GM18858 (cell line): Measurements from ENCODE around the gene FOXA2.

Experiments
- ATAC-seq: cut with Tn5 transposase; IDR thresholded peaks from one replicate; pipeline ENCODE4 v1.9.1; 2021; ENCODE audit not compliant: unreplicated experiment

Gene FOXA2

DNA sequence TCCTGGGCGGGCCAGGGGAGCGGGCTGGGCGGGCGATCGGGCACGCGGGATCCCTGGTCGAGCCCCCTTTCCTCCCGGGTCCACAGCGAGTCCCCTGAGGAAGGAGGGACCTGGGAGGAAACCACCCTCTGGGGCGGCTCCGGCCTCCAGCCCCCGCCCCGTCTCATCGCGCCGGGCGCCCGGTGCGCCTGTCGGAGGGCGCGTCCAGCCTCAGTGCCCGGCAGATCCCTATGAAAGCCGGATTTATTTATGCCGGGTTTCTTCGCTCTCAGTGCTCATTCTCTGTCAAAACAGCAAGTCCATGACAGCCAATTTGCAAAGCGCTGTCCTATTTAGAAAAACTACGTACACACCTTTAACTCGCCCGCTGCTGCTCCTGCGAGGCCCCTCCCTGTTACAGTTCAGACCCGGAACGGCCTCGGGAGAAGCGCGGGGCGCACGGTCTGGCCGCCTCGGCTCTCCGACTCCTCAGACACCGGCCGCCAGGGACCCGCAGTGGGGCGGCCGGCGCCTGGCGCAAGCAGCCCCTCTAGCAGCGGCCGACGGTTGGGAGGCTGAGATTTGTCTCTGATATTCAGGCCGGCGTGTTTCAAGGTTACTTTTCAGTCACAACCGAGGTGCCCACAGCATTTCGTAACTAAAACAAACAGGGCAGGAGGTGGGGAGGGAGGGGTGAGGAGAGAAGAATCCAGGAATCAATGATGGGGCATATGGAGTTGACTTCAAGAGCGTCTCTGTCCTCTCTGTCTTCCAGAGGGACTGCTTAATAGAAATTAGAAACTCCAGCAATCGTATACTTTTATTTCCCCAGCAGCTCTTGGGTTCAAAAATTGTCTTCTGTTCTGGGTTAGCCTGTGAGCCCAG, 782 bp upstream of the FOXA2 start:
- no peak for ATAC-seq

DNA sequence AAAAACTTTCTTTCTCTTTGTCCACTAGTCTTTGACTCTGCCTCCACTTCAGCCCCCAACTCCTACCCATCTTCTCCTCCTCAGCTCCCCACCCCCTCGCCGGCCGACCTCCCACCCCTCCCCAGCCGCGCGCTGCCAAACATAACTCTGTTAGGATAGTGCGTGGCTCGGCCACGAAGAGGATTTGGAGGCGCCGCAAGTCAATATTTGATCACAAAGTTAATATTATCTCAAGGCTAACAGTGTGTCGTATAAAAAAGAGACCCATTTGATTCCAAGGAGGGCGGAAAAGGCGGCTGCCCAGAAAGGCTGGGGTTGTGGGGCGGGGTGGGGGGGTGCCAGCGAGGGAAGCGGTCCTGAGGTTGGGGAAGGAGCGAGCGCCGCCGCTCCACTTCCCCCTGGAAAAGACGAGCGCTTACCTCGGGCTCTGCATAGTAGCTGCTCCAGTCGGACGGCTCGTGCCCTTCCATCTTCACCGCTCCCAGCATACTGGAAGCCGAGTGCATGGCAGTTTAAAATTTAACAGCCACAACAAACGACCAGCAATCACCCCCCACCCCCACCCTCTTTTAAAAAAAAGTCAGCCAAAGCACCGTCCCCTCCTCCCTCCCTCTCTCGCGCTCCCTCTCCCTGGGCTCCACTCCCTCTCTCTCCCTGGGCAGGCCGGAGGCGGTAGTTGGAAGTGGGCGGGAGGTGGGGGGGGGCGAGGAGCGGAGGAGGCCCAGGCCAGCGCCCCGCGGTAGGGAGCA, 425 bp downstream of the FOXA2 start:
- no peak for ATAC-seq

- no peak for ATAC-seq
Measured at GRCh38 chr20:22582964-22583772, 1.2 kb downstream of the FOXA2 start.

GRCh38 chr20:22582386-22582963, 1.9 kb downstream of the FOXA2 start:
- ATAC-seq = no peak

- ATAC-seq = no peak
Measured at GRCh38 chr20:22581437-22582385, 2.7 kb downstream of the FOXA2 start.

DNA sequence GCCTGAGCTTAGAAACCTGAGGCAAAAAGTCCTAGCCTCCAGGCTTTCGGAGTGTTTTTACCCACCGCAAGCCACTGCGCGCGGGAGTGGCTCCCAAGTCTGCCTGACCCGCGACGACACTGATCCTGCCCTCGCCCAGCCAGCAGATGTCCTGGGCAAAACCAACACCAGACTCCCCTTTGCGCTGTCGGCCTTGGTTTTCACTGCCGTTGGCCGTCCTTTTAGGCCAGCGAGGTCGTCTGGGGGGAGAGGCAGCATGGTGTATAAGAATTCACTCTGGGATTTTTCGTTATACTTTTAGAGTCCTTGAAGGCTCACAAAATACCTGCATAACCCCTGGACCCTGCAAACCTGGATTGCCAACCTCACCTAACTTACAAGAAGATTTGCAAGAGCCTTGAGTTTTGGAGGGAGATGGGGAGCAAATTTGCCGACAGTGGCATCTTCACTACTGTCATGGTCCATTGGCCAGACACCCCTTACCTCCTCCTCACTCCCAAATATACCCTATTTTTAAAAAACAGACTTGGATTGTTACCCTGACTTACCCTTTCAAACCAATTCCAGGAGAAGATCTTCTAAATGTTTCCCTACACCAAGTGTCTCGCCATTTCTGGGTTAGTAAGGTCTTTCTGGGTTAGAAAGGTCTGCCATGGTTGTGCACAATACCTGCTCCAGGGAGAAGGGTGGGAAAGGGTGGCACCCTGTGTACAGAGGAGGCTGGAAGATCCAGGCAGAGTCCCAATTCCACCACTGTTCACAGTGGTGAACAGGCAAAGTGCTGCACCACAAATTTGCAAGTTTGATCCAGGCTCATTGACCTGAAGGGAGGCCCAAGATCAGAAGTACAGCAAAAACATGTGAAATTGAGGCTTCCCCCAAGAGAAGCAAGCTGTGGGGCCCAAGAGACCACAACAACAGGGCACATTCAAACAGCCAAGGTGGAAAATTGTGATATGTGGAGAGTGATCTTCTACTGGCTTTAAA, 4.4 kb downstream of the FOXA2 start:
- no peak for ATAC-seq

GRCh38 chr20:22579119-22579427, 5.3 kb downstream of the FOXA2 start:
- no peak for ATAC-seq

- ATAC-seq = no peak
Measured at GRCh38 chr20:22578221-22579118, 5.9 kb downstream of the FOXA2 start.

GRCh38 chr20:22577515-22578220, 6.7 kb downstream of the FOXA2 start:
- no peak for ATAC-seq

DNA sequence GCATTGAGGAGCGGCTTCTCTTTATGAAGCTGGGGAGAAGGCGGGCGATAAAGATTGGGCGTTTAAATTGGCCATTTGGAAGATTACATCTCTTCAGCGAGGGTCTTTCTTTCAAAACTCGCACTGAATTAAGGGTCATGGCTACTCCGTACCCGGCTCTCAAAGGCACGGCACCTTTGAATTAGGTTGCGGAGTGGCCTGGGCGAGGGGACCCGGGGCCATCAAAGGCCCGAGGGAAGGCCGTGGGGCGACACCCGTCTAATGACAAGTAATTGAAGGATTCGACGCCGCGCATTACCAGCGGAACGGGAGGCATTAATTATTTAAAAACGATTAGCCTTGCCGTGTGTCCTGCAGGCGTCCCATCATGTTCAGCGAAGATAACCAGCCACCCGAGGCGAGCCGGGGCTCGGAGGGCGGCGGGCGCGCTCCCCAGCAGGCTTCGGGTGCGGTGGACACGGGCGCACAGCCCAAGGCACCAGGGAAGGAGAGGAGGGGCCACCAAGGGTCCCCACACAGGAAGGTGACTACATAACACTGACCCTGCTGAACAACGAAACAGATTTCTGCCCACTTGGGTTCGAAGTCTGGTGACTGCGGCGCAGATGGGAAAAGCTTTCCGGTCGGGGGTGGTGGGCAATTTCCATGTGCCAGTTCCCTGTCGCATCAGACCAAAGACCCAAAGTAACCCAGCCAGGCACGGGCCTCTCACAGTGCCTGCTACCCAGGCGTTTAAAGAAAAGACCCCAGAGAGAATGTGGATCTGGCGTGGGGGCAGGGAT, 7.4 kb downstream of the FOXA2 start:
- ATAC-seq = no peak

- no peak for ATAC-seq
Measured at GRCh38 chr20:22576273-22576672, 8.1 kb downstream of the FOXA2 start.

DNA sequence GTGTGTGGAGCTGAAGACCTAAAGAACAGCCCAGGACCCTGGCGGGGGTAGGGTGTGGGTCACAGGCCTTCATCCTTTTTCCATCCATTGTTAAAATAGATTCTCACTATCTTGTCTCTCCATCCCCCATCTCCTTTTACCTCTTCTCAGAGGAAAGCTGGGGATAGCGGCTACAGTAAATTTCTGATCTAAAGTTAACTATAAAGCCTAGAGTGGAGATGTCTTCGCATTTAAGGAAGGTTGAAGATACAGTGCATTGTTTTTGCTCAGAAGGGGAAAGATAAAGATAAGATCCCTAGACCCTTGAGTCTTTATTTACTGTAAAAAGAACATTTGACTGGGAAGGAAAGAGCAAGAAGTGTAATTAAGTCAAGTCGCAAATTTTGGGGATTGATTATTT, 8.6 kb downstream of the FOXA2 start:
- ATAC-seq = no peak

GRCh38 chr20:22575087-22575721, 9.2 kb downstream of the FOXA2 start:
- ATAC-seq = no peak

GRCh38 chr20:22574545-22575086, 9.8 kb downstream of the FOXA2 start:
- ATAC-seq = no peak

GRCh38 chr20:22572491-22572890, 11.9 kb downstream of the FOXA2 start:
- no peak for ATAC-seq

- ATAC-seq = no peak
Measured at GRCh38 chr20:22572023-22572422, 12.3 kb downstream of the FOXA2 start.
